Hematopoietic multipotent progenitor cell treated with erythropoietin and hydrocortisone succinate and interleukin-3 and kit ligand, for 17 days (in vitro differentiated cells): ENCODE results near the gene LIN28A.

Source experiments
- DNase-seq: peaks from one replicate; pipeline ENCODE4 v3.0.0-alpha.2; 2015; ENCODE audit warnings: low spot score

LIN28A gene

DNA sequence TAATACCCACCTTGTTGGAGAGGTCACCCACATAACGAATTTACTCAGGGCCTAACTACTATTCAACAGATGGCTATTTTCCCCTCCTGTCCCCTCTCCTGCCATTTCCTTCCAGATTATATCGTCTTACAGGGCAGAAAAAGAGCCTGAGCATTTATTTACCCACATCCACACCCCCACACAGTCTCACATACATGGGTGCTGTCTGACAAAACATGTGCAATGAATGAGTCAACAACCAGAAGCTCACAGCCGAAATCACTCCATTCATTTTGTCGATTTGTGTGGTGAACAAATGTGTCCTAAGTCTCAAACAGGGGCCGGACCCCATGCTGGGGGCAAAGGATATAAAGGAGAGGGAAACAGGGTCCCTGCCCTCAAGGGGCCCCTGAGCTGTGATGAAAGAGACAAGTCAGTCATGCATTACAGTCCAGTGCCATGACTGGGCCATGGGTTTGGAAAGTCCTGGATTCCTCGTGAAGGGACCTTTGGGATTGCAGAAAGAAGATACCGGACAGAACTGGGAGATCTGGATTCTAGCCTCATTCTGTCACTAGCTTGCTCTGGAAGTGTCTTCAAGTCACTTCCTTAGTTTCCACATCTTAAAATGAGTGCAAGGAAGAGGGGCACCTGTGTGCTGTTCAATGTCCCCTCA lies 21.7 kb upstream of the LIN28A start:
- DNase-seq, result no peak

- DNase-seq, result no peak
Observed at GRCh38 chr1:26389604-26390247, 20.9 kb upstream of the LIN28A start.

DNA sequence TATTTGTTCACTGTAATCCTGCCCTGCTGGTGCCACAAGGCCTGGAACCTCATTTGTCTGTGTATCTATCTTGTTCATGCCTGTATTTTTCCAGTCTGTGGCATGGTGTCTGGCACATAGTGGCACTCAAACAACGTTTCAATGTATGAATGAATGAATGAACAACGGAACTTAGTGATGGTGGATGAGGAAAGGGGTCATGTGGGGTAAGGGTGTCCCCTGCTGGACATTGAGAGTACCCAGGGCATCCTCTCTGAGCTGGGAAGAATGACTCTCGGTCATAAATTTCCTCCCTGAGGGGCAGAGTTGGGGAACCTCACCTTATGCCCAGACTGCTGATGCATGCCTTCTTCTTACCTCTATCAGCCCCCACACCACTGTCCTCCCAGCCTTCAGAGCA lies 19.2 kb upstream of the LIN28A start:
- DNase-seq, result peak; percentile 60

DNA sequence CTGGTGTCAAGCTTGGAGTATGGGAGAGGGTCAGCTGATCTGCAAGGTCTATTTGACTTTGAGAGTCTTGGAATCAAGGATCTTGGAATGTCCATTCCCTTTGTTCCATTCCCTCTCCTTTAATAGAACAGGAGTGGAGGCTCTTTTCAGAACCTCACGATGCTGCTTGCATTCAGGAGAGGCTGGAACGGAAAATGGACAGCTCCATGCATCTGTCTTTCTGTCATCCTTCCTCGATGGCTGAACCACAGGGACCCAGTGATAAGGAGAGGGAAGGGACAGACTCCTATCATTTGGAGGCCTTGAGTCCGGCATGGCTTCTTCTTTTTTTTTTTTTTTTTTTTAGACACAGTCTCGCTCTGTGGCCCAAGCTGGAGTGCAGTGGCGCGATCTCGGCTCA lies 14.9 kb upstream of the LIN28A start:
- DNase-seq, result no peak

DNA sequence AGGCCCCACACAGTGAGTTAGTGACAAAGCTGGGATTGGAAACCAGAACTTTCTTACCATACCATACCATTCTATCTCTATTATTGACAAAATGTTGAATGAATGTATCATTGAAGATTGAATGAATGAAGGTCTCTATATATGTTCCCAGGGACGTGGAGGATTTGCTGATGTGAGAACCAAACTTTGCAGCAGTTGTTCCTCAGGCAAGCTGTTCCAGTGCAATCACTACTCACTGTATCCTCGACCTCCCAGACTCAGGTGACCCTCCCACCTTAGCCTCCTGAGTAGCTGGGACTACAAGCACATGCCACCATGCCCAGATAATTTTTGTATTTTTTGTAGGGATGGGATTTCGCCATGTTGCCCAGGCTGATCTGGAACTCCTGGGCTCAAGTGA lies 11.6 kb upstream of the LIN28A start:
- DNase-seq, result no peak

DNA sequence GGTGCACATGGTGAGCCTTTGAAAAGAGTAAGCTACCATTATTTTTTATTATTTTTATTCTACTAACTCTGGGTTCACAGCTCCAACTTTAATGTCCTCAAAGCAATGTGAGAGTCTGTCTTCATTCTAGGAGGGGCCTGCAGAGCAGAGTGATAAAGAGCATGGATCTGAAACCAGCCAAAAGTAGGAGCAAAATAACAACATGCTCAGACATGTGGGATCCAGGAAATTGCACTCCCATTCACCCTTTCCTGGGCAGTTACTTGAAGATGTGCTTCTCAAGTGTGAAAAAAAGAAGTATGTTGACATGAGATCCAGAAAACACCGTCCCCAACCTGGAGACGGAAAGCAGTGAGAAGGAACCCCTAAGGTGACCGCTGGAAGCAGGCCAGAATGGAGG lies 8.7 kb upstream of the LIN28A start:
- no peak for DNase-seq

DNA sequence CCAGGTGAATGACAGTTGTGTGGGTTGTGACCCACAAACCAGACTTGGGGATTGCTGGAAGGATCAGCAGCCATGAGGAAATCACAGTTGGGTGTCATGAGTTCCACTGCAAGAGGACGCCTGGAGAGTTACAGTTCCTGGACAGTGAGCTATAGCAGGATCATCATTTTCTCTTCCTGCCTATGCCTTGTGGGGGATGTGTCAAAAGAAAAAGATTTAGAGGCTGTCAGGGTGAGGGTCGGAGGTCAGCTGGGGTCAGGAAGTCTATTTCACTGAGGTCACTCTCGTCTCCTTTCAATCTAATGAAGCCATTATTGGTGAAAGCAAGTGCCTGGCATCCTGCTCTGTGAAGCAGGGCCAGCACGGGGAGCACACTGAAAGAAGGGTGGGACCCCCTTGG lies 7.0 kb upstream of the LIN28A start:
- no peak for DNase-seq

DNA sequence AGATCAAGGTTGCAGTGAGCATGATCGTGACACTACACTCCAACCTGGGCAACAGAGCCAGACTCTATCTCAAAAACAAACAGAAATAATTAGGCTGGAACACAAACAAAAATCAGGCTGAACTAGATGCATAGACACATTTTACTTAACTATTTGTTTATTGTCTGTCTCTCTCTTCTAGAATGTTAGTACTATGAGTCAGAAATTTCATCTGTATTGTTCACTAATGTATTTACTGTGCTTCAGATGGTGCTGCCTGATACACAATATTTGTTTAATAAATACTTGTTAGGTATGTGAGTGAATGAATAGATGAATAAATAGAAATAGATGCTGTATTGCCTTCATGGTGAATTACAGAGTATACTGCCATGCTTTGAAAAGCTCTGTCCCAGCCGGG lies 6.0 kb upstream of the LIN28A start:
- no peak for DNase-seq

- no peak for DNase-seq
Observed at GRCh38 chr1:26405281-26405915, 5.2 kb upstream of the LIN28A start.

GRCh38 chr1:26408604-26409003 lies 2.0 kb upstream of the LIN28A start:
- DNase-seq, result peak; percentile 43

- DNase-seq, result no peak
Observed at GRCh38 chr1:26409191-26409807, 1.3 kb upstream of the LIN28A start.

- DNase-seq, result no peak
Observed at GRCh38 chr1:26411624-26412074, 1.0 kb downstream of the LIN28A start.

- no peak for DNase-seq
Observed at GRCh38 chr1:26412180-26412840, 1.7 kb downstream of the LIN28A start.

GRCh38 chr1:26413031-26413430 lies 2.4 kb downstream of the LIN28A start:
- DNase-seq, result no peak

GRCh38 chr1:26417111-26417759 lies 6.6 kb downstream of the LIN28A start:
- DNase-seq, result peak; percentile 85

DNA sequence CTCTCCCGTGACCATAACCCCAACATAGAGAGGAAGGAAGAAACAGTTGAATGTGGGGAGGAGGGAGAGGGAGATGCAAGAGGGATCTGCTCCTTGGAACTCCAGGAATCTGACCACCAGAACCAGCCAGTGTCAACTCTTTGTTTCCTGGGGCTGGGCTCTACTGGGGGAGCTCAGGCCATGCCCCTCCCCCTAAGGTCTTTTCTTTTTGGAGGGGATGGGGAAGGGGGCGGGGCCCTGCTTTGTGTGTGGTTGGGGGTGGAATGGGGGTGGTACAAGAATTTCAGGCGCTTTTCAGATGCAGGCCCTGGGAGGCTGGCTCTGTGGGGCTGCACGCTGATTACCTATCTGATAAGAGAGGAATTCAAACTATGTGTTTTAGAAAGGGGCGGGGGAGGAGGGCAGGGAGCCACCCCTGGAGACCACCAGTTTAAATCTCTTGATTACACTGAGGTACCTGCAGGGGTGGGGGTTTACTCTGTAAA lies 8.3 kb downstream of the LIN28A start:
- no peak for DNase-seq

GRCh38 chr1:26419494-26419893 lies 8.9 kb downstream of the LIN28A start:
- no peak for DNase-seq

DNA sequence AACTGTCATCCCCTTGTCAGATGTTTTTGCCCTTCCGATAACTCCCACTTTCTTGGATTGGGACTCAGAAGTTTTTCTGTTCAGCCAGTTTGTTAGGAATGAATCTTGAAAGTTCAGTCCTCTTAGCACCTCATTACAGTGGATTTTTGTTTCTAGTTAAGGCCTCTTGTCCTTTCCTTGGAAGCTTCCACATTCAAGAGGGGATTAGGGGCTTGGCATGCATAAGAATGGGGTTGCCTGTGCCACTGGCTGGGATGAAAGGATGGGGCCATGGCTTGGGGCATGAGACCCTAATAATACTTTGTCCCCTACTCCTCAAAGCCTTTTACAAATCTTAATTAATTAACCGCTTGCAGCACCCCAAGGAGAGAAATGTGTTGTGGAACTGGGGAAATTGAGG lies 19.1 kb downstream of the LIN28A start:
- DNase-seq, result no peak

DNA sequence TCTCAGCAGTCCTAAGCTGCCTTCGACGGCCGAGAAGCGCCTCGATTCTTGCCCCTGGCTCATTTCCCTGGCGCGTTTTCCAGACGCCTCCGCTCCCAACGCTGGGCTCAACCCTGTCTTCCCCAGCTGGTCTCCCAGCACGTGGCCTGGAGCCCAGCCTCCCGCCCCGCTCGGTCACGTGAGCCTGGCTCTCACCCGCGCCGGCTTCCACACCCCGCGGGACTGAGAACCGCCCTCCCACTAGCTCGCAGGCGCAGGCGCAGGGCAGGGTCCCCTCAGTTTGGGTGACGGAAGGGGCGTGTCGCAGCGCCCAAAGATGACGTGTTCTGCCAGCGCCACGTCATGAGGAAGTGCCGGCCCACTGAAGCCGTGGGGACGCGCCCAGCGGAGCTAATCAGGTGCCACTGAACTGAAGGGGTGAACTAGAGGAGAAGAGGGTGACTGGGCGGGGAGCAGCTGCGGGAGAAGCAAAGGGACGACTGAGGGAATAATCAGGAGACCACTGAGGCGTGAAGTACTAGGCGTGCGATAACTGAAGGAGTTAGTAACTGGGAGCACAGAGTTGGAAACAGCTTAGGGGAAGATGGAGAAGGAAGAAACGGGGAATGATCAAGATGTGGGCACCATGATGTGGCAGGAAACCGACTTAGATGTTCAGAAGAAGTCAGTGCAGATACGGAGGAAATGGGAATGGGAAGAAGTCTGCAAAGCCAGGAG lies 21.5 kb downstream of the LIN28A start, which contains the start of gene DHDDS:
Gene DHDDS, plus strand, starts transcription at position 343 of the 717 bp plus-strand sequence. CDS start 625 bp downstream, outside the sequence.
- peak; percentile 100 for DNase-seq

- DNase-seq, result no peak
Observed at GRCh38 chr1:26432793-26433192, 22.2 kb downstream of the LIN28A start.

DNA sequence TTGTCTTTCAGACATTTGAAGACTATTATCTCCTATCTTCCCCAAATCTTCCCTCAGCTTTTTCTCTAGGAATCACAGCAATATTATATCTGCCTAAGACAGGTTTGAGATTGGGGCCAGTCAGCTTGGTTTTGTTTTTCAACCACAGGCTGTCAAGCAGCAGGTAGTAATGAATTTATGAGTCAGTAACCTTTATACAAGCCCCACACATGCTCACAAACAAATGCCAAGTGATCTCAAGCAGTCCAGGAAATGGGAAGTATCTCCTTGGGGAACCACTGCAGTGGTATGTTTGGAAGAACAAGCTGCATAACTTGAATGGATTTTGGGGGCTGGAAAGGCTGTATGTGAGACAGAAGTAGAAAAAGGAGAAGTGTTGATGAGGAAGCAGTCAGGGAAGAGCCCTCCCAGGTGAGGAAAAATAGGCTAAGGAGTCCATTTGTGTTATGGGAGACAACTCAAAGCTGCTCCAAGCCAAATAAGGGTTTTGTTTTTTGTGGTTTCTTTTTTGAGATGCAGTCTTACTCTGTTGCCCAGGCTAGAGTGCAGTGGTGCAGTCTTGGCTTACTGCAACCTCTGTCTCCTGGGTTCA lies 23.6 kb downstream of the LIN28A start:
- no peak for DNase-seq
